ENCODE measurements around the gene HGFAC. TPM values are rescaled to one million over a fixed set of nuclear protein-coding genes. Genes with fewer than 3 reads are reported as not detected.

HGFAC gene
- total RNA-seq, 1 experiment from 2014 or later: 1.3 TPM

GRCh38 chr4:3406431-3406830, 35.3 kb upstream of the HGFAC start:
- Histone ChIP-seq H3K9me3 (ENCODE audit: insufficient read depth, low read depth) (no peaks in the 10 kb centered on the region), H4K20me1 (ENCODE audit: insufficient read depth) (no peaks in the 10 kb centered on the region), H3K4me3 (no peak overlapping the region), H2AFZ (no peak overlapping the region), H3K9me2 (ENCODE audit: insufficient read depth) (no peaks in the 10 kb centered on the region), H3K36me3 (ENCODE audit: low read depth) (no peaks in the 10 kb centered on the region), H3K27ac (no peak overlapping the region), H3K4me2 (no peak overlapping the region), H3K79me2 (ENCODE audit: low read depth) (no peaks in the 10 kb centered on the region), H3K27me3 (ENCODE audit: insufficient read depth, low read depth) (no peaks in the 10 kb centered on the region), H3K4me1 (replicated peaks; ENCODE audit: insufficient read depth) (no peaks in the 10 kb centered on the region), H3F3A (ENCODE audit: insufficient read depth, low read depth) (no peaks in the 10 kb centered on the region)
- POLR2A ChIA-PET (ENCODE audit: unreplicated experiment): no interaction called here
- TF ChIP-seq EZH2 (IDR thresholded peaks at IDR 0.05; ENCODE audit: low read depth): no peak
- no peak for TF ChIP-seq CTCF (conservative IDR thresholded peaks at IDR 0.05)
- BruUV-seq (replicated peaks): no TSS peak
- intact Hi-C loops (cut with micrococcal nuclease; ENCODE audit: unreplicated experiment): no loop called here
- no peak for DNase-seq
- CTCF ChIA-PET: no interaction called here

DNA sequence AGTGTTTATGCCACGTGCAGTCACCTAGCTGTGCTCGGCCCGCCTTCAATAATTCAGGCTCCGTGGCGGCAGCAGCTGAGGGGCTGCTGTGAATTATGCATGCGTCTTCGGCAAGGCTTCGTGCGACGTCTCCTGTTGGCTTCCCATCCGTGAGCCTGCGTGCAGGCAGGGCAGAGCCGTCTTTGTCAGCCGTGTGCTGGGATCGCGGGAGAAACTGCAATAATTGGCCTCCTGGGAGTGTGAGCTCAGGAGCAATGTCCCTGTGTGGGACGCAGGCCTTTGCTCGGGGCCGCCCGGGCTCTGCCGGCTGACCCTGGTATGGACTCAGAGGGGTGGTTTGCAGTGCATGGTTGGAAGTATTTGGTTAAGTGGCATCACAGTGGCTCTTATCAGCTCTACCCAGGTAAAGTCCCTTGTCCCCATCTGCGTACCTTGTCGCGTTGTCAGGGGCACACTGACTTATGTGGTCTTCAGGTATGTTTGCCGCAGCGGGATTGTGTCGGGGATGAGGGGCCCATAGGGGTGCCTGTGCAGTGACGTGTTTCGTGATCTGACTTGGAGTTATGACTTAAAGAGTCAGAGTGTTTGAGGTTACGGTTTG, 34.5 kb upstream of the HGFAC start:
- Histone ChIP-seq H2AFZ (no peak overlapping the region), H3K9me3 (ENCODE audit: insufficient read depth, low read depth) (no peaks in the 10 kb centered on the region), H3K36me3 (ENCODE audit: low read depth) (no peaks in the 10 kb centered on the region), H3K27ac (no peak overlapping the region), H3K4me1 (replicated peaks; ENCODE audit: insufficient read depth) (no peaks in the 10 kb centered on the region), H4K20me1 (ENCODE audit: insufficient read depth) (no peaks in the 10 kb centered on the region), H3K9me2 (ENCODE audit: insufficient read depth) (no peaks in the 10 kb centered on the region), H3K4me2 (no peak overlapping the region), H3F3A (ENCODE audit: insufficient read depth, low read depth) (no peaks in the 10 kb centered on the region), H3K27me3 (ENCODE audit: insufficient read depth, low read depth) (no peaks in the 10 kb centered on the region), H3K79me2 (ENCODE audit: low read depth) (no peaks in the 10 kb centered on the region), H3K4me3 (no peak overlapping the region)
- TF ChIP-seq EZH2 (IDR thresholded peaks at IDR 0.05; ENCODE audit: low read depth): no peak
- no peak for TF ChIP-seq CTCF (conservative IDR thresholded peaks at IDR 0.05)
- intact Hi-C loops (cut with micrococcal nuclease; ENCODE audit: unreplicated experiment): no loop called here
- CTCF ChIA-PET: no interaction called here
- BruUV-seq (replicated peaks): no TSS peak
- no peak for DNase-seq
- POLR2A ChIA-PET (ENCODE audit: unreplicated experiment): no interaction called here

DNA sequence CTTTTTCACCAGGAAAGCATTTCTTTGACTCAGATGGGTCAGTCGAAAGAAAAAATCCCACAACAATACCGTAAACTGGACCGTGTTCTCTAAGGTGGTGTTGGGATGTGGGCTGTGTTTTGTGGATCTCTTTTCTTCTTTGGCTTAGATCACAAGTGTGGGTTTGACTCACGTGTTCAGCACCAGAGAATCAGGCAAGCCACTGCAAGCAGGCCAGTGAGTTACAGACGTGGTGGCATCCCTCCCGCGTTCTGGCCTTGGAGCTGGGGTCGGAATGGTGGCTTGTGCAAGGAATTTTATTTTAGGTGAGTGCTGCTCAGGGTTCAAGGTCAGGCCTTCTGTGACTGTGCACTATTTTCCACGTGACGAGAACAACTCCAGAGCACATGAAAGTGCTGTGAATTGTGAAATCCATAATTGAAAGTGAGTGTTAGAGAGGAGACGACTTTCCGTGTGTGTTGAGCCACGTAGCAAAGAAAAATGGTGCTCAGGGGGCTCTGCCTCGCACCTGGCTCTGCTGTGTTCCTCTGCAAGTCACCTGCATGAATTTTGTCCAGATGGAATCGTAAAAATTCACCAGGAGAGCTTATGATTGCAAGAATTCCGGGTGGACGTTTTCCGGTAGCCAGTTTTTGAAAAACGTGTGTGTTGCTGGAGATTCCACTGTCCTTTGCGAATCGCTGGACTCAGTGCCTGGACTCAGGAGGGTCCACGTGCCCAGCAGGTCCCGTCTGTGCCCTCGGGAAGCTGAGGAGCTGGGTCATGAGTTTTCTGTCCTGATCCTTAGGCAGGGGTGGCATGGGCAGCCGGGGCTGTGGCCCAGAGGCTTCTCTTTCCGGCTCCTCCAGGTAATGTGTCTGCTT, 33.6 kb upstream of the HGFAC start:
- TF ChIP-seq CTCF (conservative IDR thresholded peaks at IDR 0.05) (no peak), EZH2 (IDR thresholded peaks at IDR 0.05; ENCODE audit: low read depth) (no peak)
- Histone ChIP-seq H2AFZ (no peak overlapping the region), H3K4me2 (no peak overlapping the region), H4K20me1 (ENCODE audit: insufficient read depth) (no peaks in the 10 kb centered on the region), H3F3A (ENCODE audit: insufficient read depth, low read depth) (no peaks in the 10 kb centered on the region), H3K9me3 (ENCODE audit: insufficient read depth, low read depth) (no peaks in the 10 kb centered on the region), H3K4me1 (replicated peaks; ENCODE audit: insufficient read depth) (no peaks in the 10 kb centered on the region), H3K27me3 (ENCODE audit: insufficient read depth, low read depth) (no peaks in the 10 kb centered on the region), H3K27ac (no peak overlapping the region), H3K36me3 (ENCODE audit: low read depth) (no peaks in the 10 kb centered on the region), H3K79me2 (ENCODE audit: low read depth) (no peaks in the 10 kb centered on the region), H3K4me3 (no peak overlapping the region), H3K9me2 (ENCODE audit: insufficient read depth) (no peaks in the 10 kb centered on the region)
- intact Hi-C loops (cut with micrococcal nuclease; ENCODE audit: unreplicated experiment): no loop called here
- DNase-seq: no peak
- CTCF ChIA-PET: interaction anchor here (0.6 kb wide), 1 partner anchor 13 kb away, joined by 3 read pairs; no protein-coding TSS in a partner anchor
- POLR2A ChIA-PET (ENCODE audit: unreplicated experiment): no interaction called here
- no TSS peak for BruUV-seq (replicated peaks)

Data from PC-9 (cell line).